MM.1S (cell line): ENCODE results near the gene PPM1B.

Experiments used
- DNase-seq: peaks from one replicate; pipeline ENCODE4 v3.0.0-alpha.2; 2015
- H2AFZ ChIP-seq: fragments of 300-600 bp; sonication (generic); 2 replicates; pipeline ENCODE4 v1.6.0; 2016; ENCODE audit warnings: antibody characterized with exemption, low read length
- H3F3A ChIP-seq: fragments of 300-600 bp; sonication (generic); 2 replicates; pipeline ENCODE4 v1.6.1; 2016; ENCODE audit warnings: mild to moderate bottlenecking, antibody characterized with exemption, low read length, moderate library complexity, mixed read lengths; ENCODE audit not compliant: insufficient read depth
- H3K27ac ChIP-seq: fragments of 300-600 bp; sonication (generic); 2 replicates; pipeline ENCODE4 v1.5.1; 2016; ENCODE audit warnings: mild to moderate bottlenecking, low read length
- H3K27me3 ChIP-seq: fragments of 300-600 bp; sonication (generic); replicated peaks from 2 replicates; pipeline ENCODE4 v1.6.0; 2016; ENCODE audit warnings: low read length; ENCODE audit not compliant: insufficient read depth
- H3K36me3 ChIP-seq: fragments of 300-600 bp; sonication (generic); replicated peaks from 2 replicates; pipeline ENCODE4 v1.6.1; 2016; ENCODE audit warnings: mild to moderate bottlenecking, low read length, mixed read lengths; ENCODE audit not compliant: insufficient read depth
- H3K4me1 ChIP-seq: fragments of 300-600 bp; sonication (generic); 2 replicates; pipeline ENCODE4 v1.6.1; 2016; ENCODE audit warnings: low read length, mixed read lengths
- H3K4me2 ChIP-seq: fragments of 300-600 bp; sonication (generic); 2 replicates; pipeline ENCODE4 v1.6.0; 2016; ENCODE audit warnings: low read depth, low read length
- H3K4me3 ChIP-seq: fragments of 300-600 bp; sonication (generic); 2 replicates; pipeline ENCODE4 v1.5.1; 2016; ENCODE audit warnings: low read length, mixed read lengths
- H3K79me2 ChIP-seq: fragments of 300-600 bp; sonication (generic); 2 replicates; pipeline ENCODE4 v1.6.1; 2016; ENCODE audit warnings: mixed run types, low read length, mixed read lengths
- H3K9ac ChIP-seq: fragments of 300-600 bp; sonication (generic); 2 replicates; pipeline ENCODE4 v1.6.1; 2016; ENCODE audit warnings: low read length, mixed read lengths
- H3K9me2 ChIP-seq: fragments of 300-600 bp; sonication (generic); replicated peaks from 2 replicates; pipeline ENCODE4 v1.6.1; 2016; ENCODE audit warnings: mild to moderate bottlenecking, low read length, mixed read lengths; ENCODE audit not compliant: insufficient read depth
- H3K9me3 ChIP-seq: fragments of 300-600 bp; sonication (generic); replicated peaks from 2 replicates; pipeline ENCODE4 v1.6.1; 2016; ENCODE audit warnings: mild to moderate bottlenecking, low read length, mixed read lengths; ENCODE audit not compliant: insufficient read depth
- H4K20me1 ChIP-seq: fragments of 300-600 bp; sonication (generic); 2 replicates; pipeline ENCODE4 v1.6.1; 2016; ENCODE audit warnings: mild to moderate bottlenecking, low read length, moderate library complexity, mixed read lengths; ENCODE audit not compliant: insufficient read depth
- EZH2 ChIP-seq: fragments of 300-600 bp; sonication (generic); optimal IDR thresholded peaks from 2 replicates; pipeline ENCODE3; 2017; ENCODE audit warnings: low read depth, mild to moderate bottlenecking, antibody characterized with exemption, low read length, mixed read lengths
- EZH2phosphoT487 ChIP-seq: fragments of 300-600 bp; sonication (generic); IDR thresholded peaks from 2 replicates; pipeline ENCODE4 v1.6.1; 2018; ENCODE audit warnings: antibody characterized with exemption, low read length
- TF ChIP-seq, protein P1 (sequence below): fragments of 300-600 bp; sonication (generic); IDR thresholded peaks from 2 replicates; pipeline ENCODE4 v1.5.1; 2016; ENCODE audit warnings: antibody characterized with exemption, low read length, mixed read lengths

Gene PPM1B

GRCh38 chr2:44271296-44271695 lies 102.6 kb downstream of the PPM1B start:
- no peak overlapping the region for H3K4me2 ChIP-seq

GRCh38 chr2:44273076-44273475 lies 104.4 kb downstream of the PPM1B start:
- Histone ChIP-seq H3K9me2 (no peaks in the 10 kb centered on the region), H3K4me1 (no peaks in the 10 kb centered on the region), H3K9ac (no peak overlapping the region), H3F3A (no peaks in the 10 kb centered on the region), H3K4me2 (no peak overlapping the region), H4K20me1 (no peaks in the 10 kb centered on the region), H3K9me3 (no peaks in the 10 kb centered on the region), H2AFZ (no peak overlapping the region), H3K27me3 (no peaks in the 10 kb centered on the region), H3K27ac (no peak overlapping the region), H3K79me2 (no peaks in the 10 kb centered on the region), H3K4me3 (no peak overlapping the region), H3K36me3 (no peaks in the 10 kb centered on the region)
- no peak for DNase-seq
- TF ChIP-seq, protein P1, sequence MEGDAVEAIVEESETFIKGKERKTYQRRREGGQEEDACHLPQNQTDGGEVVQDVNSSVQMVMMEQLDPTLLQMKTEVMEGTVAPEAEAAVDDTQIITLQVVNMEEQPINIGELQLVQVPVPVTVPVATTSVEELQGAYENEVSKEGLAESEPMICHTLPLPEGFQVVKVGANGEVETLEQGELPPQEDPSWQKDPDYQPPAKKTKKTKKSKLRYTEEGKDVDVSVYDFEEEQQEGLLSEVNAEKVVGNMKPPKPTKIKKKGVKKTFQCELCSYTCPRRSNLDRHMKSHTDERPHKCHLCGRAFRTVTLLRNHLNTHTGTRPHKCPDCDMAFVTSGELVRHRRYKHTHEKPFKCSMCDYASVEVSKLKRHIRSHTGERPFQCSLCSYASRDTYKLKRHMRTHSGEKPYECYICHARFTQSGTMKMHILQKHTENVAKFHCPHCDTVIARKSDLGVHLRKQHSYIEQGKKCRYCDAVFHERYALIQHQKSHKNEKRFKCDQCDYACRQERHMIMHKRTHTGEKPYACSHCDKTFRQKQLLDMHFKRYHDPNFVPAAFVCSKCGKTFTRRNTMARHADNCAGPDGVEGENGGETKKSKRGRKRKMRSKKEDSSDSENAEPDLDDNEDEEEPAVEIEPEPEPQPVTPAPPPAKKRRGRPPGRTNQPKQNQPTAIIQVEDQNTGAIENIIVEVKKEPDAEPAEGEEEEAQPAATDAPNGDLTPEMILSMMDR, result no peak
- no peak for TF ChIP-seq EZH2
- no peak for TF ChIP-seq EZH2phosphoT487

More at GRCh38 chr2:44271296-44271695, 102.6 kb downstream of the PPM1B start:
- Histone ChIP-seq H3K4me1 (no peaks in the 10 kb centered on the region), H4K20me1 (no peaks in the 10 kb centered on the region), H3K9me3 (no peaks in the 10 kb centered on the region), H3K36me3 (no peaks in the 10 kb centered on the region), H3K27ac (no peak overlapping the region), H3K79me2 (no peaks in the 10 kb centered on the region), H3F3A (no peaks in the 10 kb centered on the region), H2AFZ (no peak overlapping the region), H3K9me2 (no peaks in the 10 kb centered on the region), H3K27me3 (no peaks in the 10 kb centered on the region), H3K4me3 (no peak overlapping the region), H3K9ac (no peak overlapping the region)
- no peak for DNase-seq
- TF ChIP-seq, protein P1, result no peak
- TF ChIP-seq EZH2phosphoT487 (no peak), EZH2 (no peak)

DNA sequence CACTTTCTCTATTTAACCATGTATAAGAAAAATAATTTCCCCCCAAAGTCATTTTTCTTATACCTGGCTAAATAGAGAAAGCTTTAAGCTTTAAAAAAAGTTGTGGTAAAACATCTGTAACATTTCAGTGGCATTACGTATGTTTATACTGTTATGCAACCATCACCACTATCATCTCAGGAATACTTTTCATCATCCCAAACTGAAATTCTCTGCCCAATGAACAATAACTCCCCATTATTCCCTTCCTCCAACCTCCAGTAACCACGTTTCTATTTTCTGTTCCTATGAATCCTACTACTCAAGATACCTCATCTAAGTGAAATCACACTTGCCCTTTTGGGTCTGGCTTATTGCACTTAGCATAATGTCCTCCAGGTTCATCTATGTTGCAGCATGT lies 104.9 kb downstream of the PPM1B start:
- Histone ChIP-seq H3K4me1 (no peaks in the 10 kb centered on the region), H3K4me2 (no peak overlapping the region), H2AFZ (no peak overlapping the region), H3K27me3 (no peaks in the 10 kb centered on the region), H3K79me2 (no peaks in the 10 kb centered on the region), H3K9me3 (no peaks in the 10 kb centered on the region), H3K9me2 (no peaks in the 10 kb centered on the region), H3F3A (no peaks in the 10 kb centered on the region), H3K9ac (no peak overlapping the region), H3K27ac (no peak overlapping the region), H3K36me3 (no peaks in the 10 kb centered on the region), H3K4me3 (no peak overlapping the region), H4K20me1 (no peaks in the 10 kb centered on the region)
- TF ChIP-seq EZH2phosphoT487 (no peak), EZH2 (no peak)
- TF ChIP-seq, protein P1, result no peak
- no peak for DNase-seq
